Glutamatergic neuron (in vitro differentiated cells): ENCODE data around the gene AUTS2. TPM values are rescaled to one million over a fixed set of nuclear protein-coding genes. Genes with fewer than 3 reads are reported as not detected.

Experiments used
- DNase-seq: peaks from one replicate; pipeline ENCODE4 v3.0.0; 2022
- H3K27ac Mint-ChIP-seq: one replicate; pipeline ENCODE4 v1.8.0; 2020; ENCODE audit warnings: mild to moderate bottlenecking, mixed read lengths, inconsistent platforms; ENCODE audit not compliant: unreplicated experiment
- H3K27me3 Mint-ChIP-seq: one replicate; pipeline ENCODE4 v1.8.0; 2020; ENCODE audit warnings: mild to moderate bottlenecking, moderate library complexity, mixed read lengths, inconsistent platforms; ENCODE audit not compliant: unreplicated experiment
- H3K36me3 Mint-ChIP-seq: one replicate; pipeline ENCODE4 v1.8.0; 2020; ENCODE audit warnings: mild to moderate bottlenecking, mixed read lengths, inconsistent platforms; ENCODE audit not compliant: unreplicated experiment
- H3K4me1 Mint-ChIP-seq: one replicate; pipeline ENCODE4 v1.8.0; 2020; ENCODE audit warnings: mild to moderate bottlenecking, low read depth, mixed read lengths, inconsistent platforms; ENCODE audit not compliant: unreplicated experiment
- H3K4me3 Mint-ChIP-seq: one replicate; pipeline ENCODE4 v1.8.0; 2020; ENCODE audit warnings: mild to moderate bottlenecking, mixed read lengths, inconsistent platforms; ENCODE audit not compliant: unreplicated experiment
- H3K9me3 Mint-ChIP-seq: one replicate; pipeline ENCODE4 v1.8.0; 2020; ENCODE audit warnings: mild to moderate bottlenecking, moderate library complexity, mixed read lengths, inconsistent platforms; ENCODE audit not compliant: unreplicated experiment
- total RNA-seq: library from RNA; stranded (reverse); fragmentation: NEBNext Ultra II Directional; extraction: Animal tissue kit (Norgen Biotek cat#: 25700); gene quantifications from one replicate; pipeline ENCODE4 v1.2.1, GENCODE V29; 2021; ENCODE audit not compliant: unreplicated experiment
- TF ChIP-seq, protein P1 (sequence below): fragments of 200-600 bp; sonication (generic); IDR thresholded peaks from one replicate; pipeline ENCODE4 v1.5.0; 2021; ENCODE audit not compliant: partially characterized antibody, unreplicated experiment

The AUTS2 gene
- total RNA-seq, 1 donor from 2014 or later, result 300 TPM

DNA sequence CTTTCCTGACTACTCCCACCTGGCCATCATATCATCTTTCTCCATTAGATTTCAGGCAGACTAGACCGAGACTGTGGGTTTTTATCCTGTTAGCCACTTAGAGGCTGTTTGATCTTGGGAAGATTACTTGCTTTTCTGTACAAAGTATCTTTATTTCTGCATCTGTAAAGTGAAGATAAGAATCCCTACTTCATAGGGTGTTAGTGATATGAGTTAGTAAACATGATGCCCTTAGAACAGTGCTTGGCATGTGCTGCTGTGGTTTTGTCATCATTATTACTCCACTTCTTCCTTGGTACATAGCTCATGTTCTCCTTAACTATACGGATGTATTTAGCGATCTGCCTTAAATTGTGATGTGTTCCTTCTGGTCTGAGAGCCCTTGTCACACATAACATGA is 165.2 kb downstream of the AUTS2 start:
- Mint-ChIP-seq H3K36me3 (no peaks in the 10 kb centered on the region), H3K27ac (no peak overlapping the region), H3K4me3 (no peak overlapping the region), H3K4me1 (peaks cover 21% of the 10 kb centered on the region), H3K9me3 (peaks cover 4% of the 10 kb centered on the region), H3K27me3 (no peaks in the 10 kb centered on the region)
- no peak for DNase-seq
- TF ChIP-seq, protein P1, sequence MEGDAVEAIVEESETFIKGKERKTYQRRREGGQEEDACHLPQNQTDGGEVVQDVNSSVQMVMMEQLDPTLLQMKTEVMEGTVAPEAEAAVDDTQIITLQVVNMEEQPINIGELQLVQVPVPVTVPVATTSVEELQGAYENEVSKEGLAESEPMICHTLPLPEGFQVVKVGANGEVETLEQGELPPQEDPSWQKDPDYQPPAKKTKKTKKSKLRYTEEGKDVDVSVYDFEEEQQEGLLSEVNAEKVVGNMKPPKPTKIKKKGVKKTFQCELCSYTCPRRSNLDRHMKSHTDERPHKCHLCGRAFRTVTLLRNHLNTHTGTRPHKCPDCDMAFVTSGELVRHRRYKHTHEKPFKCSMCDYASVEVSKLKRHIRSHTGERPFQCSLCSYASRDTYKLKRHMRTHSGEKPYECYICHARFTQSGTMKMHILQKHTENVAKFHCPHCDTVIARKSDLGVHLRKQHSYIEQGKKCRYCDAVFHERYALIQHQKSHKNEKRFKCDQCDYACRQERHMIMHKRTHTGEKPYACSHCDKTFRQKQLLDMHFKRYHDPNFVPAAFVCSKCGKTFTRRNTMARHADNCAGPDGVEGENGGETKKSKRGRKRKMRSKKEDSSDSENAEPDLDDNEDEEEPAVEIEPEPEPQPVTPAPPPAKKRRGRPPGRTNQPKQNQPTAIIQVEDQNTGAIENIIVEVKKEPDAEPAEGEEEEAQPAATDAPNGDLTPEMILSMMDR, result no peak

DNA sequence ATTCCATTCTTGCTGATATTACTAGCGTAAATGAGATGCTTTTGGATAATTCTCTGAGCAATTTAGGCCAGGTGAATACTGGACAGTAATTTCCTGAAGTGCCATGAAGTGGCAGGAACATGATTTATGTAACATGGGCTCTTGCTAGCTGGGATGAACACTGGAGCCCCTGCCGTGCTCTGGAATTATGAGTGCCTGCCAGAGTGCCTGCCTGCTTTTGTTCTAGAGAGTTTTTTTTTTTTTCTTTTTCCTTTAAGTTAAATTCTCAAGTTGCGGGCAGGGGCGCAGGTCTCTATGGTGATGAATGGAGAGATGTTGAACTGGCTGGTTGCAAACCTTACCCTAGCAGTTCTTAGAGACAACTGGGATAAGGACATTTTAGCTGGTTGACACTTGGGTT is 165.9 kb downstream of the AUTS2 start:
- DNase-seq, result no peak
- H3K4me1 Mint-ChIP-seq, result peaks cover 19% of the 10 kb centered on the region
- H3K9me3 Mint-ChIP-seq, result peaks cover 4% of the 10 kb centered on the region
- H3K27me3 Mint-ChIP-seq, result no peaks in the 10 kb centered on the region
- no peak overlapping the region for H3K27ac Mint-ChIP-seq
- TF ChIP-seq, protein P1, result no peak
- H3K36me3 Mint-ChIP-seq, result no peaks in the 10 kb centered on the region
- H3K4me3 Mint-ChIP-seq, result no peak overlapping the region

DNA sequence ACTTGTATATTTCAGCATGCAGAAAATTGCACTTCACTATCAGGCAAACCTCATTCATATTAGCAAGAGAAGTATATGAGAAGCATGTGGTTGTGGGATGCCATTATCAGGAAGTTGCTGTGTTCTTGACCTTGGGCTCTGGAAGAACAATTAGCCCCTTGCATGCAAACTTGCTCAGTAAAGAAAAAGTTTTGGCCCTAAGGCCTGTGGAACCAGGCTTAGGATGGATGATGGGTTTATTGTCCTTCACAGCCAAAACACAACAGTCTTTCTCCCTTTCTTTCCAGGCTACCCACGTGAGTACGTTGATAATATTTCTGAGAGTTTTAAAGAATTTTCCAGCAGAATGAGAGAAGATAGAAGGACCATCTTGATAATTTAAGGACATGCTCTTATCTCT is 166.4 kb downstream of the AUTS2 start:
- no peak for DNase-seq
- Mint-ChIP-seq H3K27ac (no peak overlapping the region), H3K4me1 (peaks cover 22% of the 10 kb centered on the region), H3K9me3 (peaks cover 5% of the 10 kb centered on the region), H3K36me3 (no peaks in the 10 kb centered on the region), H3K4me3 (no peak overlapping the region), H3K27me3 (no peaks in the 10 kb centered on the region)
- TF ChIP-seq, protein P1, result no peak

DNA sequence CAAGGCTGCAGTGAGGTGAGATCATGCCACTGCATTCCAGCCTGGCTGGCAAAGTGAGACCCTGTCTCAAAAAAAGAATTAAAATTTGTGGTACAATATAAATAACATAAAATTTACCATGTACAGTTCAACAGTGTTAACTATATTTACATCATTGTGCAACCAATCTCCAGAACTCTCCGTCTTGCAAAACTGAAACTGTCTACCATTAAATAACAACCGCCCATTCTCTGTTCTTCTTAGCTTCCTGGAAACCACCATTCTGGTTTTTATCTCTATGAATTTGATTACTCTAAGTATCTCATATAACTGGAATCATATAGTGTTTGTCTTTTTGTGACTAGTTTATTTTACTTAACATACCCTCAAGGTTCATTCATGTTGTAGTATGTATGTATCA is 167.6 kb downstream of the AUTS2 start:
- DNase-seq, result no peak
- Mint-ChIP-seq H3K4me1 (peaks cover 28% of the 10 kb centered on the region), H3K36me3 (no peaks in the 10 kb centered on the region), H3K9me3 (peaks cover 11% of the 10 kb centered on the region), H3K27ac (no peak overlapping the region), H3K4me3 (no peak overlapping the region), H3K27me3 (no peaks in the 10 kb centered on the region)
- TF ChIP-seq, protein P1, result no peak

DNA sequence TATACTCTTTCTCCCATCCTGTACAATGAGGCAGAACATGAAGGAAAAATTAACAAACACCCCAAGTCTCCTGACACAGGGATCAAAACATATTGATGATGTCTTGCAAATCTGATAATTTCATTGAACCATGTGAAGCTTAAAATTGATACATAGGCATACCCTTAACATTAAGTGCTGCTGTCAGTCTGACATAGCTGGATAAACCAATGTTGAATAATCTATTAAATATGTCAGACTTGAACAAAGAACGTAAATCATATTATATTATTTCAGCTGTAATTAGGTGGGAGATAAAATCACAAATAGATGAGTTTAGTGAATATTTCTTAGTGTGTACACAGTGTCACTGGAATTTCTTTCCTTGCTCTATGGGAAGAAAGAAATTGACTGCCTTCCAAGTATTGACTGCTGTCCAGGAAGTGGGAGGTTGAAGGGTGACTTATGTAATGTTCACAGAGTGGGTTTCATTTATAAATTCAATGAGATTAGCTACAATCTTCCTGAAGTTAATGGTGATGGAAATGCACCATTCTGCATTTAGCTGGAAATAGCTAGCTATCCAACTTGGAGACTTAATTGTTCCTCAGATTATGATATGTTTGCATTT is 170.8 kb downstream of the AUTS2 start:
- DNase-seq, result no peak
- no peak overlapping the region for H3K4me3 Mint-ChIP-seq
- no peaks in the 10 kb centered on the region for H3K27me3 Mint-ChIP-seq
- peaks cover 13% of the 10 kb centered on the region for H3K9me3 Mint-ChIP-seq
- H3K27ac Mint-ChIP-seq, result no peak overlapping the region
- H3K4me1 Mint-ChIP-seq, result peaks cover 23% of the 10 kb centered on the region
- no peaks in the 10 kb centered on the region for H3K36me3 Mint-ChIP-seq
- TF ChIP-seq, protein P1, result no peak
